Left colon (tissue), 2 donors: ENCODE data around the gene PGAP3. TPM values are rescaled to one million over a fixed set of nuclear protein-coding genes. Genes with fewer than 3 reads are reported as not detected.
"Not testable (repeated sequence)": the region's sequence is repeated elsewhere in the genome, so short reads cannot be mapped to it uniquely, and the experiment has no call there.

Source experiments
- ATAC-seq: fragments of 200-7000 bp; cut with Tn5 transposase; one replicate; pipeline ENCODE4 v1.9.1; 2020; ENCODE audit warnings: mild to moderate bottlenecking, moderate library complexity
- DNase-seq, 2 donors: peaks; one replicate each; pipeline ENCODE4 v3.0.0-alpha.2; 2020
- intact Hi-C, 2 donors: fragments of 100-400 bp; cut with DNase I in 1 of 2; cut with micrococcal nuclease in 1 of 2; formaldehyde crosslinking; loops; one replicate each; pipeline versions ENCODE4 v1.11.2 to v1.14.0; 2022; cut with DNase I, micrococcal nuclease
- long read RNA-seq: library from polyadenylated mRNA; unstranded; transcript quantifications from one replicate; pipeline ENCODE4 v2.0.0, GENCODE V29; 2021
- total RNA-seq, 2 donors: library from RNA; stranded (reverse); fragmentation: NEBNext Ultra II Directional; extraction: Animal tissue kit (Norgen Biotek cat#: 25700); gene quantifications; one replicate each; pipeline ENCODE4 v1.2.1, GENCODE V29; 2021
- donor health status: DM: no; HTN: no; CAD: no.
- donor health status: DM: yes; HTN: yes; CAD: no.

Gene PGAP3, protein sequence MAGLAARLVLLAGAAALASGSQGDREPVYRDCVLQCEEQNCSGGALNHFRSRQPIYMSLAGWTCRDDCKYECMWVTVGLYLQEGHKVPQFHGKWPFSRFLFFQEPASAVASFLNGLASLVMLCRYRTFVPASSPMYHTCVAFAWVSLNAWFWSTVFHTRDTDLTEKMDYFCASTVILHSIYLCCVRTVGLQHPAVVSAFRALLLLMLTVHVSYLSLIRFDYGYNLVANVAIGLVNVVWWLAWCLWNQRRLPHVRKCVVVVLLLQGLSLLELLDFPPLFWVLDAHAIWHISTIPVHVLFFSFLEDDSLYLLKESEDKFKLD
- 10 to 100 TPM; 46.1 to 56.1 TPM for total RNA-seq
- long read RNA-seq, transcript PGAP3-201 (8 exons, 2,737 nt), result major isoform, 30 of 112 reads
- long read RNA-seq, partial matches to known transcripts, result 54 of 112 reads
- long read RNA-seq, other reads (novel, unspliced or antisense), result 24 of 112 reads

DNA sequence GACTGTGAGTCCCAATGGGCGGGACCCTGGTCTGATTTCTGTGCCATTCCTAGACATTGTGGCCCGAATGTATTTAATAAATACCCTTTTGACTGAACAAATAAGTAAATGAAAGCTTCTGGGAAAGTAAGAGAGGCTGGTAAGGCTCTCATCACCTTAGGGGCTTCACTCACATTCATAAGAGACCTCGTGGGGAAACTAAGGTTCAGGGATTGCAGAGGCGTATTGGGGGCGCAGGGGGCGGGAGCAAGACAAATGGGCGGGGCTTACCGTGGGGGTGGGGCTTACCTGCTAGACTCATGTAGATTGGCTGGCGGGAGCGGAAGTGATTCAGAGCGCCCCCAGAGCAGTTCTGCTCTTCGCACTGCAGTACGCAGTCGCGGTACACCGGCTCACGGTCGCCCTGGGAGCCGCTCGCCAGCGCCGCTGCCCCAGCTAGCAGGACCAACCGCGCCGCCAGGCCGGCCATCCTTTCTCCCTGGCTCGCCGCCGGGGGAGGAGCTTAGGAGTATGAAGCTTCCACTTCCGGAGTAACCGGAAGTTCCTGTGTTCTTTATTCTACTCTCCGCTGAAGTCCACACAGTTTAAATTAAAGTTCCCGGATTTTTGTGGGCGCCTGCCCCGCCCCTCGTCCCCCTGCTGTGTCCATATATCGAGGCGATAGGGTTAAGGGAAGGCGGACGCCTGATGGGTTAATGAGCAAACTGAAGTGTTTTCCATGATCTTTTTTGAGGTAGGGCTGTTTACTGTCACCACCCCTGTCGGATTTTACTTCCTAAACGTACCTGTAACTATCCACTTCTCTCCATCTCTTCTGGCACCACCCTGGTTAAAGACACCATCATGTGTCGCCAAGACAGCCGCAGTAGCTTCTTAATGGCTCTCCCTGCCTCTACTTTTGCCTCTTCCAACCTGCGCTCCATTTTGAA is at the start of gene PGAP3:
TSS of gene PGAP3 (minus strand) at position 512 of the 929 bp plus-strand sequence. CDS start at position 469, 43 bp downstream.
- ATAC-seq (peak; percentile 90), DNase-seq (peak; percentile 87 to 94)
- intact Hi-C loops, result no loop called here

DNA sequence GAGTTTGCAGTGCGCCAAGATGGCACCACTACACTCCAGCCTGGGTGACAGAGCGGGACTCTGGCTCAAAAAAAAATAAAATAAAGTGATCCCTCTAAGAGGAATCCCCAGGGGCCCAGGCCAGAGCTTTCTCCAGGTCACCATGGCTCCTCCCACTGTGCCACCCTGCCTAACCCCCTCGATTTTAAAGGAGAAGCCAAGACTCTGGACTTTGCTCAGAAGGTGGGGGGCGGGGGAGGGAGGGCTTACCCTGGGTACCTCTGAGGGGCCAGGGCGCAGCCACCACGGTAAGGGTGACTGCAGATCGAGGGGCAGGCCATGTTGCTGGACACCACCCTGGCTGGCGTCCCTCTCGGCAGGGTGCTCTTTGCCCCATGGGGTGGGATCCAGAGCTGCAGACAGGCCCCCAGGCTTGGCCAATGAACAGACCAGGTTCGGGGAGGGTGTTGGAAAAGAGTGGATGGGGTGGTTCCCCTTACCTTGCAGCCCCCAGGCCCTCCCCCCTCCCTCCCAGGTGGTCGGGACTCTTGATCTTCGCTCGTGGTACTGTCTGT is 49.4 kb upstream of the PGAP3 start:
- ATAC-seq, result peak; percentile 20
- intact Hi-C loops, result no loop called here

DNA sequence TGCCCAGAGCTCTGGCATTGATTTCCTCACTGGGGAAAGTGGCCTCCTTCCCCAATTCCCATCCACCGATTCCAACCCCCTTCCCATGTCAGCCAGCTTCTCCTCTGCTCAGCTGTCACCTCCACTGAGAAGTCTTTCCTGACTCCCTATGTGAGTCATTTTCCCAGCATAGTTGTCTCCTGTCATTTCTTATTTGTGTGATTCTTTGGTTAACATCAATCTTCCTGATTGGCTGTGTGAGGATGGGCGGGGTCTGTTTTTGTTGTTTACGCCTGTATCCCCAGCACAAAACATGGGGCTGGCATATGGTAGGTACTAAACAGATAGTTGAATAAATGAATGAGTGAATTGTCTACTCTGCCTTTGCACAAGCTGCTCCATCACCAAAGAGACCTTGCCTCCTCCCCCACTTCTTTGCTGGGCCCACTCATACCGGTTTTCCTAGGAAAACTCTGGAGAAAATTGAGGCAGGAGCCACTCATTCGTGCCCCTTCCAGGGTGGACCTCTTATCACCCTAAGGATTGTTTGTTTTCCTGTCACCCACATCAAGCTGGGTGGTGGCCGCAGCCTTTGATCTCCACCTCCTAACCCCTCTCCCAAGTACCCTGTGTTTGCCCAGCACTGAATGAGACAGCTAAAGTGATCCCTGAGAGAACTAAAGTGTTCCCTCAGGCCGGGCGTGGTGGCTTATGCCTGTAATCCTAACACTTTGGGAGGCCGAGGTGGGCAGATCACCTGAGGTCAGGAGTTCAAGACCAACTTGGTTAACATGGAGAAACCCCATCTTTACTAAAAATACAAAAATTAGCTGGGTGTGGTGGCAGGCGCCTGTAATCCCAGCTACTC is 48.7 kb upstream of the PGAP3 start:
- ATAC-seq, result no peak
- intact Hi-C loops, result no loop called here
- DNase-seq, result no peak

More for the DNA sequence above, 49.4 kb upstream of the PGAP3 start:
- peak; percentile 60 to 64 for DNase-seq

DNA sequence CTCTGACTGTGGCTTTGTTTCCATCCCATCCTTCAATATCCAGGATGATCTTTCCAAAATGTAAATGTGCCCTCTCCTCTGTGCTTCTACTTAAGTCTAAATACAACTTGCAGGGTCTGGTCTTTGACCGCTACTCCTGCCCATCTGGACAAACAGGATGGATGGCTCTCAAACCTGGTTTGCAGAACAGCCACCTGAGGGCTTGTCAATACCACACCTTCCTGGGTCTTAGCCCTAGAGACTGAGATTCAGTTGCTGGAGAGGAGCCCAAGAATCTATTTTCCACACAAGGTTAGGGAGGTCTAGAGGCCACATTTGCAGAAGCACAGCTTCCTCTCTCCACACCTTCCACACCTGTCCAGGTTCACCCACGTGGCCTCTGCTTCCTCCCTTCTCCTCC is 48.0 kb upstream of the PGAP3 start:
- intact Hi-C loops, result no loop called here
- ATAC-seq, result no peak
- DNase-seq, result no peak

DNA sequence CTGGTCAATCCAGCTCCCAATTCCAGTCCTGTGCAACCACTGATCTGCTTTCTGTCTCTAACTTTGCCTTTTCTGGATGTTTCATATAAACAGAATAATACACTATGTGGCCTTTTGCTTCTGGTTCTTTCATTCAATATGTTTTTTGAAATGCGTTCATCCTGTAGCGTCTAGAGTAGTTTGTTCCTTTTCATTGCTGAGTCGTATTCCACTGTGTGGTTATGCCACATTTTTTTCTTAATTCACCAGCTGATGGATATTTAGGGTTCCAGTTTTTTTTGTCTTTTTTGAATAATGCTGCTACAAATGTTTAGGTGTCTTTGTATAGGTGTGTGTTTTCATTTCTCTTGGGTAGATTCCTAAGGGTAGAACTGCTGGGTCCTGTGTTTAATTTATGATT is 44.7 kb upstream of the PGAP3 start:
- DNase-seq, result no peak
- intact Hi-C loops, result no loop called here
- ATAC-seq, result no peak

DNA sequence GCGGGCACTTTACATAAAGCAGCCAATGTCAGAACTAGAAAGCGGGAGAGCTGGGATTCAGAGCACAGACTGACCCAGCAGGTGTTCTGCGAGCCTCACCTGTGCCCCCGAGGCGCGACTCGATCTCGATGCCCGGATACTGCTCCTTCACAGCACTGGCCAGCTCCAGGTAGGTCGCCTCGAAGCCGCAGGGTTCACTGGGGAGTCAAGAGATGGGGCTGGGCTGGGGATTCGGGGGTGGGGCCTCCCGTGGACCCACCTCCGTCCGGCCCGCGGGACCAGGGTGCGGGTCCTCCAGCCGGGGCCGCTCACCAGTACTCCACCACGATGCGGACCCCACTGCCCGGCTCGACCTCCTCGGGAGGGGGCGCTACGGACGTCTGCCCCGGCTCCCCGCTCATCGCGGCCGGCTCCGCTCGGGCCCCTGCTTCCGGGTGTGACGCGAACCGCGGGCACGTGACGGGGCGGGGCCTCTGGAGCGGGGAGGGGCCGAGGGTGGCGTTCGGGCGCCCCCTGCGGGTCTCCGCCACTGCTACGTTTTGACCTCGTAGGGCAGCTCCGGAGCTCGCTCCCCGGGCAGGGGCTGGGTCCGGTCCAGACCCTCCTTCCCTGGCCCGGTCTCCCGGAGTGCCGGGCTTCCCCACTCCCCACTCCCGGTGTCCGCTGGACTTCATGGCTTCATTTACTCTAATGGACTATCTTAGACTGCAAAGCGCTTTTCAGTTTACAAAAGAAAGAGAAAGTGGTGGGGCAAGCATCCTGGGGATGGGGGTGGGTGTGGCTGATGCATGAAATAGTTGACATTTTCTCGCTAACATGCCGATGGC is 42.5 kb upstream of the PGAP3 start, which contains the start of gene MIEN1:
TSS of gene MIEN1 (minus strand) at position 438 of the 827 bp plus-strand sequence. CDS start at position 401, 37 bp downstream.
- peak; percentile 86 to 96 for DNase-seq
- peak; percentile 89 for ATAC-seq
- intact Hi-C loops, result no loop called here

DNA sequence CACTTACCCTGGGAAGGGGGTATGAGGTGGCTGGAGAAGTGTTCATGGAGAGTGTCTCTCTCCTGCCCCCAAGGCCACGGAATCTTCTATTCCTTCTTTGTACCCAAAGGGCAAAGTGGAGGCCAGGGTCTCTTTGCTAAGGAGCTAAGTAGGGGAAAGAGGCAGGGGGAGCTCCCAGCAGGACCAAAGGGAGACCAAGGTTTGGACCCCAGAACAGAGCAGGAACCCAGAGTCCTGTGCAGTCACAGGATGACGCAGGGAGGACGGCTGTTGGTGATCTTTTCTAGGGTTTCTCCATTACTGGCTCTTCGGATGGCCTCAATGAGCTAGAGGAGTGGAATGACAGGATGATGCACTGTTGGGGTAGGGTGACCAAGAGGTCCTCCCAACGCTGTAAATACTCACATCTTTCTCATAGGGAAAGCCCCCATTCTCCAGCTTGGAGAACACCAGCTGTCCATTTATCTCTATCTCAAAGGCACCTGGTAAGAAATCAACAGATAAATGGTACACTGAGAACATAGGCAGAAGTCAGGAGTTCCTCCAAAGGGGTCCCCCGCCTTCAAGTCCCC is 41.5 kb upstream of the PGAP3 start:
- intact Hi-C loops, result no loop called here
- DNase-seq (no peak), ATAC-seq (no peak)

DNA sequence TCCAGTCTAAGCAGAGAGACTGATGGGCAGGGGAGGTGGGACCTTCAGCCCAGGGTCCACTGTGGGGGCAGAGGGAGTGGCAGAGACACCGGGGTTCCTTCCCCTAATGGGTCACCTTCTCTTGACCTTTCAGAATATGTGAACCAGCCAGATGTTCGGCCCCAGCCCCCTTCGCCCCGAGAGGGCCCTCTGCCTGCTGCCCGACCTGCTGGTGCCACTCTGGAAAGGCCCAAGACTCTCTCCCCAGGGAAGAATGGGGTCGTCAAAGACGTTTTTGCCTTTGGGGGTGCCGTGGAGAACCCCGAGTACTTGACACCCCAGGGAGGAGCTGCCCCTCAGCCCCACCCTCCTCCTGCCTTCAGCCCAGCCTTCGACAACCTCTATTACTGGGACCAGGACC is 39.7 kb upstream of the PGAP3 start:
- intact Hi-C loops, result no loop called here
- no peak for ATAC-seq
- DNase-seq, result no peak

DNA sequence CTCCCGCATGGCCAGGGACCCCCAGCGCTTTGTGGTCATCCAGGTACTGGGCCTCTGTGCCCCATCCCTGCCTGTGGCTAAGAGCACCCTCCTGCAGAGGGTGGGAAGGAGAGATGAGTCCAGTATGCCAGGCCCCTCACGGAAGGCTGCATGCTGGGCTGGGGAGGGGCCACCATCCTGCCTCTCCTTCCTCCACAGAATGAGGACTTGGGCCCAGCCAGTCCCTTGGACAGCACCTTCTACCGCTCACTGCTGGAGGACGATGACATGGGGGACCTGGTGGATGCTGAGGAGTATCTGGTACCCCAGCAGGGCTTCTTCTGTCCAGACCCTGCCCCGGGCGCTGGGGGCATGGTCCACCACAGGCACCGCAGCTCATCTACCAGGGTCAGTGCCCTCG is 38.8 kb upstream of the PGAP3 start:
- DNase-seq, result no peak
- intact Hi-C loops, result no loop called here
- no peak for ATAC-seq

DNA sequence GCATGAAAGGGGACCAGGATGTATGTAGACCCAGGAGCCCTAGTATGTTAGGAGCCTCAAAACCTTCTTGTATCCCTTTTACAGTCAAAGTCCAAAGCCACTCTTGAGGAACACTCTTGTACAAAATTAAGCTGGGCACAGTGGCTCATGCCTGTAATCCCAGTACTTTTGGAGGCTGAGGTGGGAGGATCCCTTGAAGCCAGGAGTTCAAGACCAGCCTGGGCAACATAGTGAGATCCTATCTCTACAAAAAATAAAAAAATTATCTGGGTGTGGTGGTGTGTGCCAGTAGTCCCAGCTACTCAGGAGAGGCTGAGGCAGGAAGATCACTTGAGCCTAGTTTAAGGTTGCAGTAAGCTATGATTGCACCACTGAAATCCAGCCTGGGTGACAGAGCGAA is 38.1 kb upstream of the PGAP3 start:
- ATAC-seq, intact Hi-C loops, DNase-seq: not testable (repeated sequence)

DNA sequence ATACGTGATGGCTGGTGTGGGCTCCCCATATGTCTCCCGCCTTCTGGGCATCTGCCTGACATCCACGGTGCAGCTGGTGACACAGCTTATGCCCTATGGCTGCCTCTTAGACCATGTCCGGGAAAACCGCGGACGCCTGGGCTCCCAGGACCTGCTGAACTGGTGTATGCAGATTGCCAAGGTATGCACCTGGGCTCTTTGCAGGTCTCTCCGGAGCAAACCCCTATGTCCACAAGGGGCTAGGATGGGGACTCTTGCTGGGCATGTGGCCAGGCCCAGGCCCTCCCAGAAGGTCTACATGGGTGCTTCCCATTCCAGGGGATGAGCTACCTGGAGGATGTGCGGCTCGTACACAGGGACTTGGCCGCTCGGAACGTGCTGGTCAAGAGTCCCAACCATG is 36.9 kb upstream of the PGAP3 start:
- DNase-seq, result no peak
- intact Hi-C loops, result no loop called here
- no peak for ATAC-seq

DNA sequence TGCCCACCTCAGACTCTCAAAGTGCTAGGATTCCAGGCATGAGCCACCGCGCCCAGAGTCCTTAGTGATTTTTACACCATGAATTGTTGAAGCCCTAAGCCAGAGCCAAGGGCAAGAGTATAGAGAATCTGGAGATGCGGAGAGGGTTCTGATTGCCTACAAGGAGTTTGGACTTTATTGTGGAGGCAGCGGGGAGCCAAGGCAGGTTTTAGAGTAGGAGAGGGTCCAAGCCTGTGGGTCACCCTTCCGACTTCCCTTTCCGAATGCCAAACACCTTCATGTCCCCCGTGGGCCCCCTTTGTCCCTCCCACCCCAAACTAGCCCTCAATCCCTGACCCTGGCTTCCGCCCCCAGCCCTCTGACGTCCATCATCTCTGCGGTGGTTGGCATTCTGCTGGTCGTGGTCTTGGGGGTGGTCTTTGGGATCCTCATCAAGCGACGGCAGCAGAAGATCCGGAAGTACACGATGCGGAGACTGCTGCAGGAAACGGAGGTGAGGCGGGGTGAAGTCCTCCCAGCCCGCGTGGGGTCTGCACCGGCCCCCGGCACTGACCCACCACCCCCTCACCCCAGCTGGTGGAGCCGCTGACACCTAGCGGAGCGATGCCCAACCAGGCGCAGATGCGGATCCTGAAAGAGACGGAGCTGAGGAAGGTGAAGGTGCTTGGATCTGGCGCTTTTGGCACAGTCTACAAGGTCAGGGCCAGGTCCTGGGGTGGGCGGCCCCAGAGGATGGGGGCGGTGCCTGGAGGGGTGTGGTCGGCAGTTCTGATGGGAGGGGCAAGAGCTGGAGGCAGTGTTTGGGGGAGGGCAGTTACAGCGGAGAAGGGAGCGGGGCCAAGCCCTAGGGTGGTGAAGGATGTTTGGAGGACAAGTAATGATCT is 35.4 kb upstream of the PGAP3 start:
- intact Hi-C loops, result no loop called here
- DNase-seq (peak in 1 of 2 donors; percentile 62), ATAC-seq (peak; percentile 58)

DNA sequence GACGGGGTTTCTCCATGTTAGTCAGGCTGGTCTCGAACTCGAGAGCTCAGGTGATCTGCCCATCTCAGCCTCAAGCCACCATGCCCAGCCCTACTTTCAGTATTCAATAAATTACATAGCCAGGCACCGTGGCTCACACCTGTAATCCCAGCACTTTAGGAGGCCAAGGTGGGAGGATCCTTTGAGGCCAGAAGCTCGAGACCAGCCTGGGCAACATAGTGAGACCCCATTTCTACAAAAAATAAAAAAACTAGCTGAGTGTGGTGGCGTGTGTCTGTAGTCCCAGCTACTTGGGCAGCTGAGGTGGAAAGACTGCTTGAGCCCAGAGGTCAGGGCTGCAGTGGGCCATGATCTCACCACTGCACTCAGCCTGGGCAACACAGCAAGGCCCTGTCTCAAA is 34.2 kb upstream of the PGAP3 start:
- intact Hi-C loops, result no loop called here

DNA sequence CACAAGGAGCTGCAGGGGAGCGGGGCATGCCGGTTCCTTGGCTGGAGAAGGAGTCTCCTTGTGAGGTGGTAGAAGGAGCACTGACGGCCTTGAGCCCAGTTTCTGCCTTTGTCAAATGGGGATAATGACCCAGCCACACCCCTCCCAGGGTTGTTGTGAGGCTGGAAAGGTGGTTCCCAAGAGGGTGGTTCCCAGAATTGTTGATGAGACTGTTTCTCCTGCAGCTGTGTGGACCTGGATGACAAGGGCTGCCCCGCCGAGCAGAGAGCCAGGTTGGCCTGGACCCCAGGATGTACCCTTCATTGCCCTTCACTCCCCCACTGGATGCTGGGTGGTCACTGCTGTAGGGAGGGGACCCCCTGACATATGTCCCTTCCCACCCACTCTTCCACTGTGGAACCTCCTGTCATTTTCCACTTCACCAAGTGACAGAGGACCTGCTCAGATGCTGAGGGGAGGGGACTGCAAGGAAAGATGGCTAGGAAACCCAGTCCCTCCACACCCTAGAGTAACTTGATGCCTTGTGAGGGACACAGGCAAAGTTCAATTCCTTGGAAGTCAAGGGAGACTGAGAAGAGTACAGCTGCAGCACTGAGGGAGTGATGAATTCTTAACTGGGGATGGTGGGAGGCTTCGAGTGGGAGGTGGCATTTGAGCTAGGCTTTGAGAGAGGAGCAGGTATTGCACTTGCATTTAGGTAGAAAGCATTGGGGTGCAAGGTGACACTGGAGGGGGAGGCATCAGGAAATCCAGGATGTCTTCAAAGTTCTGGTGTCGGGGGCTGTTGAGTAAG is 31.9 kb upstream of the PGAP3 start:
- intact Hi-C loops, result no loop called here
- peak; percentile 41 for ATAC-seq
- peak in 1 of 2 donors; percentile 49 for DNase-seq

More for the DNA sequence above, 34.2 kb upstream of the PGAP3 start:
- no peak for ATAC-seq
- no peak for DNase-seq

DNA sequence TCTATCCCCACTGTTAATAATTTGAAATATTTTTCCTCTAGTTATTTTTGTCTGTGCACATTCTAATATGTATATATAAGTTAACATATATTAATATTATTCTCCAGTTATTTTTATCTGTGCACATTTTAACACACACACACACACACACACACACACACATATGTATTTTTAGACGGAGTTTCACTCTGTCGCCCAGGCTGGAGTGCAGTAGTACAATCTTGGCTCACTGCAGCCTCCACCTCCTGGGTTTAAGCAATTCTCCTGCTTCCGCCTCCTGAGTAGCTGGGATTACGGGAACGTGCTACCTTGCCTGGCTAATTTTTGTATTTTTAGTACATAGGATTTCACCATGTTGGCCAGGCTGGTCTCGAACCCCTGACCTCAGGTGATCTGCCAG is 29.8 kb upstream of the PGAP3 start:
- ATAC-seq (no peak), DNase-seq (no peak)

More for the DNA sequence above, 29.8 kb upstream of the PGAP3 start:
- intact Hi-C loops, result no loop called here
